MM.1S (cell line): ENCODE measurements around the gene ROCK2.

Experiments
- CTCF ChIP-seq: fragments of 300-600 bp; sonication (generic); IDR thresholded peaks from 2 replicates; pipeline ENCODE4 v1.5.1; 2016; ENCODE audit warnings: antibody characterized with exemption, low read length, mixed read lengths
- EZH2 ChIP-seq: fragments of 300-600 bp; sonication (generic); optimal IDR thresholded peaks from 2 replicates; pipeline ENCODE3; 2017; ENCODE audit warnings: low read depth, mild to moderate bottlenecking, antibody characterized with exemption, low read length, mixed read lengths
- EZH2phosphoT487 ChIP-seq: fragments of 300-600 bp; sonication (generic); IDR thresholded peaks from 2 replicates; pipeline ENCODE4 v1.6.1; 2018; ENCODE audit warnings: antibody characterized with exemption, low read length

GRCh38 chr2:11281186-11281585, 63.2 kb downstream of the ROCK2 start:
- TF ChIP-seq EZH2 (no peak), CTCF (no peak), EZH2phosphoT487 (no peak)
